HepG2 (cell line): Measurements from ENCODE around the gene EPB41L1. TPM values are rescaled to one million over a fixed set of nuclear protein-coding genes. Genes with fewer than 3 reads are reported as not detected.
A peak's percentile ranks its signal among the peaks of the same experiment; 100 is the strongest.

Source experiments
- ADNP ChIP-seq: sonication (generic); formaldehyde crosslinking; IDR thresholded peaks from 2 replicates; pipeline ENCODE4 v1.4.0; 2020; ENCODE audit warnings: missing genetic modification reagents
- JARID2 ChIP-seq: sonication (generic); formaldehyde crosslinking; IDR thresholded peaks from 2 replicates; pipeline ENCODE4 v1.8.1; 2023; ENCODE audit warnings: missing genetic modification reagents, inconsistent platforms; ENCODE audit not compliant: insufficient replicate concordance
- JUND ChIP-seq: sonication (generic); formaldehyde crosslinking; IDR thresholded peaks from 2 replicates; pipeline ENCODE4 v1.8.0; 2022; ENCODE audit warnings: mild to moderate bottlenecking, missing genetic modification reagents
- MIER2 ChIP-seq: IDR thresholded peaks from 2 replicates; pipeline ENCODE4 v1.6.1; 2016; ENCODE audit warnings: missing biosample characterization, missing genetic modification reagents
- PHB2 ChIP-seq: fragments of 450-650 bp; IDR thresholded peaks from 2 replicates; pipeline ENCODE4 v1.6.1; 2018; ENCODE audit not compliant: partially characterized antibody
- PPARG ChIP-seq: conservative IDR thresholded peaks from 2 replicates; pipeline ENCODE4 v1.6.1; 2016; ENCODE audit warnings: missing biosample characterization, missing genetic modification reagents
- RXRB ChIP-seq: IDR thresholded peaks from 2 replicates; pipeline ENCODE4 v1.6.1; 2016; ENCODE audit warnings: borderline replicate concordance, missing genetic modification reagents, missing compliant biosample characterization
- SIX4 ChIP-seq: sonication (generic); formaldehyde crosslinking; IDR thresholded peaks from 2 replicates; pipeline ENCODE4 v1.4.0; 2020; ENCODE audit warnings: missing genetic modification reagents
- SMARCE1 ChIP-seq: fragments of 450-650 bp; IDR thresholded peaks from 2 replicates; pipeline ENCODE4 v1.6.1; 2017; ENCODE audit warnings: borderline replicate concordance
- SMC3 ChIP-seq: IDR thresholded peaks from 2 replicates; pipeline ENCODE4 v1.6.1; 2011; ENCODE audit warnings: low read length, improper control_type of control experiment
- SNAPC2 ChIP-seq: sonication (generic); formaldehyde crosslinking; IDR thresholded peaks from 2 replicates; pipeline ENCODE4 v1.8.1; 2022; ENCODE audit warnings: mild to moderate bottlenecking, missing genetic modification reagents
- TRIM22 ChIP-seq: fragments of 450-650 bp; IDR thresholded peaks from 2 replicates; pipeline ENCODE4 v1.6.1; 2017
- ZBTB37 ChIP-seq: sonication (generic); formaldehyde crosslinking; IDR thresholded peaks from 2 replicates; pipeline ENCODE4 v1.4.0; 2020; ENCODE audit warnings: mild to moderate bottlenecking, missing genetic modification reagents
- ZFP62 ChIP-seq: sonication (generic); formaldehyde crosslinking; IDR thresholded peaks from 2 replicates; pipeline ENCODE4 v1.4.0; 2020; ENCODE audit warnings: missing genetic modification reagents
- ZNF12 ChIP-seq: sonication (generic); formaldehyde crosslinking; IDR thresholded peaks from 2 replicates; pipeline ENCODE4 v1.5.0; 2020; ENCODE audit warnings: missing genetic modification reagents
- ZNF138 ChIP-seq: sonication (generic); formaldehyde crosslinking; IDR thresholded peaks from 2 replicates; pipeline ENCODE4 v1.5.0; 2020; ENCODE audit warnings: mild to moderate bottlenecking, low read depth, missing genetic modification reagents
- ZNF235 ChIP-seq: sonication (generic); formaldehyde crosslinking; IDR thresholded peaks from 2 replicates; pipeline ENCODE4 v1.8.1; 2023; ENCODE audit warnings: mild to moderate bottlenecking, missing genetic modification reagents, borderline replicate concordance
- ZNF260 ChIP-seq: sonication (generic); formaldehyde crosslinking; IDR thresholded peaks from 2 replicates; pipeline ENCODE4 v1.4.0; 2020; ENCODE audit warnings: missing genetic modification reagents, low read depth, mild to moderate bottlenecking, borderline replicate concordance
- ZNF354B ChIP-seq: sonication (generic); formaldehyde crosslinking; IDR thresholded peaks from 2 replicates; pipeline ENCODE4 v1.8.0; 2022; ENCODE audit warnings: mild to moderate bottlenecking, missing genetic modification reagents
- ZNF382 ChIP-seq: sonication (generic); formaldehyde crosslinking; IDR thresholded peaks from 2 replicates; pipeline ENCODE4 v1.5.0; 2020; ENCODE audit warnings: missing genetic modification reagents, mild to moderate bottlenecking, borderline replicate concordance
- ZNF44 ChIP-seq: sonication (generic); formaldehyde crosslinking; IDR thresholded peaks from 2 replicates; pipeline ENCODE4 v1.5.1; 2020; ENCODE audit warnings: mild to moderate bottlenecking, missing genetic modification reagents
- ZNF501 ChIP-seq: sonication (generic); formaldehyde crosslinking; IDR thresholded peaks from 2 replicates; pipeline ENCODE4 v1.5.1; 2020; ENCODE audit warnings: mild to moderate bottlenecking, moderate library complexity, missing genetic modification reagents
- ZNF543 ChIP-seq: sonication (generic); formaldehyde crosslinking; IDR thresholded peaks from 2 replicates; pipeline ENCODE4 v1.4.0; 2020; ENCODE audit warnings: mild to moderate bottlenecking, missing genetic modification reagents
- ZNF549 ChIP-seq: sonication (generic); formaldehyde crosslinking; IDR thresholded peaks from 2 replicates; pipeline ENCODE4 v1.5.0; 2020; ENCODE audit warnings: missing genetic modification reagents
- ZNF607 ChIP-seq: sonication (generic); formaldehyde crosslinking; IDR thresholded peaks from 2 replicates; pipeline ENCODE4 v1.5.1; 2020; ENCODE audit warnings: missing genetic modification reagents, mild to moderate bottlenecking, borderline replicate concordance
- ZNF629 ChIP-seq: sonication (generic); formaldehyde crosslinking; conservative IDR thresholded peaks from 2 replicates; pipeline ENCODE4 v1.5.0; 2020; ENCODE audit warnings: missing genetic modification reagents
- ZNF770 ChIP-seq: sonication (generic); formaldehyde crosslinking; IDR thresholded peaks from 2 replicates; pipeline ENCODE4 v1.5.0; 2020; ENCODE audit warnings: mild to moderate bottlenecking, missing genetic modification reagents
- ZNF816 ChIP-seq: sonication (generic); formaldehyde crosslinking; IDR thresholded peaks from 2 replicates; pipeline ENCODE4 v1.8.0; 2022; ENCODE audit warnings: missing genetic modification reagents, mild to moderate bottlenecking, borderline replicate concordance
- polyA plus RNA-seq, 8 experiments: library from polyadenylated mRNA; depleted of rRNA in 3 of 8; stranded (reverse) in 7 of 8; unstranded in 1 of 8; fragments of >200 nt; fragmentation: Illumina TruSeq in 4 of 8; extraction: Trizol in 4 of 8; gene quantifications; 2 replicates each; pipeline versions ENCODE4 v1.2.1 to v1.2.3, GENCODE V29; 2011 to 2016; ENCODE audit warnings: low read depth in 4 of 8, missing spikeins in 1 of 8, mixed read lengths in 1 of 8; ENCODE audit not compliant: insufficient read depth in 1 of 8
- total RNA-seq, 5 experiments: library from RNA; depleted of rRNA; stranded (reverse); fragments of >200 nt; fragmentation: Illumina TruSeq; extraction: Trizol; gene quantifications; 2 replicates each; pipeline ENCODE4 v1.2.3, GENCODE V29; 2016; ENCODE audit warnings: low read depth in 1 of 5

EPB41L1 gene
- total and polyA plus RNA-seq, 2 of the 13 experiments (the other 11 are each of a cell fraction or from before 2014, with no cell fraction given), result 16.7 to 39.0 TPM

GRCh38 chr20:36273414-36274180, 119.1 kb downstream of the EPB41L1 start (continued):
- TF ChIP-seq TRIM22 (no peak), SNAPC2 (CRISPR knock-in tag) (no peak), JUND (no peak), ZNF12 (CRISPR knock-in tag) (no peak), SIX4 (CRISPR knock-in tag) (no peak), ZNF770 (CRISPR knock-in tag) (no peak), SMARCE1 (no peak), RXRB (no peak), SMC3 (peak; percentile 34; the same call in 1 of the 2 replicates), PHB2 (no peak), ZBTB37 (no peak), ZNF501 (CRISPR knock-in tag) (no peak), JARID2 (CRISPR knock-in tag) (no peak), ZNF382 (CRISPR knock-in tag) (no peak), PPARG (CRISPR knock-in tag) (no peak), ZNF354B (CRISPR knock-in tag) (no peak), ZNF235 (no peak), ZNF816 (no peak), ZFP62 (CRISPR knock-in tag) (no peak), ZNF549 (no peak), ZNF44 (CRISPR knock-in tag) (no peak), ZNF543 (CRISPR knock-in tag) (no peak), MIER2 (no peak), ZNF138 (CRISPR knock-in tag) (no peak), ADNP (CRISPR knock-in tag) (peak; percentile 77; the same call in 1 of the 2 replicates), ZNF629 (peak; percentile 97), ZNF607 (CRISPR knock-in tag) (no peak), ZNF260 (no peak)
